ENCODE results near the gene SAP30BP.

DNA sequence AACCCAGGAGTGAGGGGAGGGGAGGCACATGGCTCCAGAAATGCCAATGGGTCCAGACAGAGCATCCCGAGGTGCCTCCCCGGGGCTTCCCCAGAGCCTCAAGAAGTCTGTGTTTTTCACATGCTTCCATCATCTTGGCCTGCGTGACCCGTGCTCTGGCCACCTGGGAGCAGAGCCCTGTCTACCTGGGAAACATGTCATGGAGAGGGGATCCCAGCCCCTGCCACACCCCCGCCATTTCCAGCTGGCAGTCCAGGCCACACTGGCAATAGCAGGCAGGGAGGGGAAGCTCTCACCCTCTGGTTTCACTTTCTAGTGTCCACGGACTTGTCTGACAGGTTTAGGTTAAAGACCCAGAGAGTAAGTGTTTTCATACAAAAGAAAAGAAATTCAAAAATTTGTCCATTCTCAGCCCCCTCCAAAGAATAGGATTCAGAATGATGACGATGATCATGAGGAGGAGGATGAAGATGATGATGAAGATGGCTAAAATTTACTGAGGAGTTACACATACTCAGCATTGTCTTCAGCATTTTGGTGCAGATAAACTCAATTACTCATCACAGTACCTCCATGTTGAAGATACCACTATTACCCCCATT, 24.9 kb upstream of the SAP30BP start:
- TF ChIP-seq EZH2 (IDR thresholded peaks at IDR 0.05; ENCODE audit: low read length) = no peak
- TF ChIP-seq, protein P1, sequence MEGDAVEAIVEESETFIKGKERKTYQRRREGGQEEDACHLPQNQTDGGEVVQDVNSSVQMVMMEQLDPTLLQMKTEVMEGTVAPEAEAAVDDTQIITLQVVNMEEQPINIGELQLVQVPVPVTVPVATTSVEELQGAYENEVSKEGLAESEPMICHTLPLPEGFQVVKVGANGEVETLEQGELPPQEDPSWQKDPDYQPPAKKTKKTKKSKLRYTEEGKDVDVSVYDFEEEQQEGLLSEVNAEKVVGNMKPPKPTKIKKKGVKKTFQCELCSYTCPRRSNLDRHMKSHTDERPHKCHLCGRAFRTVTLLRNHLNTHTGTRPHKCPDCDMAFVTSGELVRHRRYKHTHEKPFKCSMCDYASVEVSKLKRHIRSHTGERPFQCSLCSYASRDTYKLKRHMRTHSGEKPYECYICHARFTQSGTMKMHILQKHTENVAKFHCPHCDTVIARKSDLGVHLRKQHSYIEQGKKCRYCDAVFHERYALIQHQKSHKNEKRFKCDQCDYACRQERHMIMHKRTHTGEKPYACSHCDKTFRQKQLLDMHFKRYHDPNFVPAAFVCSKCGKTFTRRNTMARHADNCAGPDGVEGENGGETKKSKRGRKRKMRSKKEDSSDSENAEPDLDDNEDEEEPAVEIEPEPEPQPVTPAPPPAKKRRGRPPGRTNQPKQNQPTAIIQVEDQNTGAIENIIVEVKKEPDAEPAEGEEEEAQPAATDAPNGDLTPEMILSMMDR (optimal IDR thresholded peaks at IDR 0.05 in 1 of 3, IDR thresholded peaks at IDR 0.05 in 1 of 3, conservative IDR thresholded peaks at IDR 0.05 in 1 of 3; ENCODE audit: extremely low read depth in 1 of 3, insufficient read depth in 2 of 3, low read length in 3 of 3) = no peak

Data from keratinocyte (primary cell).